Activated naive CD8-positive, alpha-beta T cell (primary cell): ENCODE results near the gene FGF13.

Experiments
- H3K27ac Mint-ChIP-seq: one replicate; pipeline ENCODE4 v1.8.0; 2021; ENCODE audit warnings: mixed read lengths
- H3K27me3 Mint-ChIP-seq: one replicate; pipeline ENCODE4 v1.8.0; 2021; ENCODE audit warnings: mixed read lengths
- H3K36me3 Mint-ChIP-seq: one replicate; pipeline ENCODE4 v1.8.0; 2021; ENCODE audit warnings: mixed read lengths
- H3K4me1 Mint-ChIP-seq: one replicate; pipeline ENCODE4 v1.8.0; 2021; ENCODE audit warnings: low read depth, mixed read lengths
- H3K4me3 Mint-ChIP-seq: one replicate; pipeline ENCODE4 v1.8.0; 2021; ENCODE audit warnings: mild to moderate bottlenecking, mixed read lengths
- H3K9me3 Mint-ChIP-seq: one replicate; pipeline ENCODE4 v1.8.0; 2021; ENCODE audit warnings: low read depth, mixed read lengths

Gene FGF13

GRCh38 chrX:138704596-138704995 lies 6.9 kb downstream of the FGF13 start:
- H3K27ac Mint-ChIP-seq = no peak overlapping the region
- H3K9me3 Mint-ChIP-seq = no peaks in the 10 kb centered on the region
- H3K4me1 Mint-ChIP-seq = no peaks in the 10 kb centered on the region
- no peaks in the 10 kb centered on the region for H3K36me3 Mint-ChIP-seq
- H3K4me3 Mint-ChIP-seq = no peak overlapping the region
- no peaks in the 10 kb centered on the region for H3K27me3 Mint-ChIP-seq

- H3K36me3 Mint-ChIP-seq = no peaks in the 10 kb centered on the region
- no peaks in the 10 kb centered on the region for H3K27me3 Mint-ChIP-seq
- no peak overlapping the region for H3K27ac Mint-ChIP-seq
These were observed 7.4 kb downstream of the FGF13 start for GRCh38 chrX:138704101-138704500.

DNA sequence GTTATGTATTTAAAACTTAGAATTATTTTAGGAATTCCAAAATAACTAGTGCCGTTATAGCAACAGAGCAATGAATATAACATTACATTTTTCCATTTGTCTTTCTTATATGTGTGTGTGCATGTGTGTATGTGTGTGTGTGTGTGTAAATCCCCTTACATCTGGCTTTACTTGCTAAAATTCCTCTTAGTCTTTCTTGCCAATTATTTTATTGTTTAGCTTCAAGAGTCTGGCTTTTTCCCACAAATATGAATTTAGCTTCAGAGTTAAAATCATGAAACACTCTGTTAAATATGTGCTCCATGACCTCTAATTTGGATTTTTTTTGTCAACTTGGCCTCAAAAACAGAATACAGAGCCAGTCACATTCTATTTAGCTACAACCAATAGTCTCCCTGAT lies 18.9 kb downstream of the FGF13 start:
- no peaks in the 10 kb centered on the region for H3K27me3 Mint-ChIP-seq
- no peak overlapping the region for H3K4me3 Mint-ChIP-seq
- no peaks in the 10 kb centered on the region for H3K36me3 Mint-ChIP-seq
- no peaks in the 10 kb centered on the region for H3K9me3 Mint-ChIP-seq
- H3K27ac Mint-ChIP-seq = no peak overlapping the region
- H3K4me1 Mint-ChIP-seq = no peaks in the 10 kb centered on the region

More at GRCh38 chrX:138704101-138704500, 7.4 kb downstream of the FGF13 start:
- Mint-ChIP-seq H3K4me3 (no peak overlapping the region), H3K4me1 (no peaks in the 10 kb centered on the region), H3K9me3 (no peaks in the 10 kb centered on the region)

DNA sequence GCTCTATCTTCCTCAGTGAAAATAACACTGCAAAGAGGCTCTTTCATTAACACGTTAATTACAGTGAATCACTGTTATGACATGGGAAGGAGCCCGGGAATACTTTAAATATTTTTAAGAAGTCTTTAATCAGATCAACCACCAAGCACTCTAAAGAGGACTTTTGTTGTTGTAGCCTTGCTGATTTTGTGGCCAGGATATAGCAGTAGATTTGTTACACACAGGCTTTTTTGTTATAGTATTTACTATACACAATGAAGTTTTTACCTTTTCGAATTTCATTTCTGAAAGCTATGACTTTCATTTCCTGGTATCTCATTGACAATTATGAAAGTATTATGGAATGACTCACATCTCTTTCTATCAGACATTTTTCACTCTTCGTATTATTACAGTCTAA lies 20.3 kb downstream of the FGF13 start:
- Mint-ChIP-seq H3K9me3 (no peaks in the 10 kb centered on the region), H3K27me3 (no peaks in the 10 kb centered on the region), H3K27ac (no peak overlapping the region), H3K4me1 (no peaks in the 10 kb centered on the region), H3K4me3 (no peak overlapping the region), H3K36me3 (no peaks in the 10 kb centered on the region)

- no peaks in the 10 kb centered on the region for H3K4me1 Mint-ChIP-seq
- H3K36me3 Mint-ChIP-seq = no peaks in the 10 kb centered on the region
- no peaks in the 10 kb centered on the region for H3K9me3 Mint-ChIP-seq
- H3K27me3 Mint-ChIP-seq = no peaks in the 10 kb centered on the region
- H3K27ac Mint-ChIP-seq = no peak overlapping the region
- no peak overlapping the region for H3K4me3 Mint-ChIP-seq
These were observed 20.9 kb downstream of the FGF13 start for GRCh38 chrX:138690591-138690990.

DNA sequence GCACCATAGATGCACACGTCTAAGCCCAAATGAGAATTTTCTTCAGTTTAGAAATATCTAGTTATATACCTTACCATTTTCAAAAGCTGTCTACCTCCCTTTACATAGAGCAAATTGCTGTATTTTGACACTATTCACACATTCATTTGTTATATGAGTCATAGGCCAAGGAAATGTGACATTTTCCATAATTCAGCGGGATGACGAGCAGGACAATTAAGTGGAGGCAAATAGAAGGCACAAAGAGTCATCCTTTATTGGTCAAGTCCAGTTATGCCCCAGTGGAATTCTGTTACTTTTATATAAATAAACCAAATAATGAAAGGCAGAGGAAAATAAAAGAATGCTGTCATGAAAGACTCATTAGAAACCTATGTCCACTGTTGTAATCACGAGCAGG lies 27.9 kb downstream of the FGF13 start:
- Mint-ChIP-seq H3K4me3 (no peak overlapping the region), H3K4me1 (no peaks in the 10 kb centered on the region), H3K36me3 (no peaks in the 10 kb centered on the region), H3K9me3 (no peaks in the 10 kb centered on the region), H3K27me3 (no peaks in the 10 kb centered on the region), H3K27ac (no peak overlapping the region)

- Mint-ChIP-seq H3K4me1 (no peaks in the 10 kb centered on the region), H3K27ac (no peak overlapping the region), H3K36me3 (no peaks in the 10 kb centered on the region), H3K9me3 (no peaks in the 10 kb centered on the region), H3K4me3 (no peak overlapping the region), H3K27me3 (no peaks in the 10 kb centered on the region)
These were observed 41.8 kb downstream of the FGF13 start for GRCh38 chrX:138669693-138670092.

DNA sequence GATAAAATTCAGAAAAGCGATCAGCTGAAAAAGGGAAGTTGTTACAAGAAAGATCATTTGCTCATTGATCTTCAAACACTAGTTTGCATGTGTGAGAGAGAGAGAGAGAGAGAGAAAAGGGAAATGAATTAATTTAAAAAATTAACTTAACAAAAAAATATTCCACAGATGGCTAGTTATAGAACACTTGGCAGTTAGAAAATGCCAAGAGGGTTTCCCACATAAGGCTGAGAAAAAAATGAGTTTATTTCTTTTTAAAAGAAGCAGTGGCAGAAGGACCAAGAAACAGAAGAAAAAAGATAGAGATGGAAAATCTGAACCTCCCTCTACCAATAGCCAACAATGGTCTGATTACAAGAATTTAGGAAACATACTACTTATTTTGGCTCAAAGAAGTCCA lies 47.1 kb downstream of the FGF13 start:
- Mint-ChIP-seq H3K27ac (no peak overlapping the region), H3K36me3 (no peaks in the 10 kb centered on the region), H3K27me3 (no peaks in the 10 kb centered on the region), H3K4me3 (no peak overlapping the region), H3K4me1 (no peaks in the 10 kb centered on the region), H3K9me3 (no peaks in the 10 kb centered on the region)

DNA sequence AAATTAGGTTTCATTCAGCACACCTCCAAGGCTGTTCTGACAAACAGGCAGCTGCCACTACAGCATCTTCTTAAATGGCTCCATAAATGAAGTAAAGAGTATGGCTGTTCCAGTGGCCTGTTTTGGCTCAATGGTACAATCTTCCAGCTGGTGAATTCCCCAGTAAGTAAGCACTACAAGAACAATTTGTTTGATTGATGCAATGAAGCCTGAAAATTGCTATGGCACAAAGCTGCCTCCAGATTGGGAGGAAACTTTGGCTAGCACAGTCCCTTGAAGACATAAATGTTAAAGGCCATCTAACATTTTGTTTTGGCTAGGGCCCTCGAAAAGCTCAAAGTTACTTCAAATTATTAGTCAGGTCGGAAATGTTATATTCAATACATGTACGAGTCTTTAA lies 47.5 kb downstream of the FGF13 start:
- Mint-ChIP-seq H3K9me3 (no peaks in the 10 kb centered on the region), H3K4me1 (no peaks in the 10 kb centered on the region), H3K27ac (no peak overlapping the region), H3K4me3 (no peak overlapping the region), H3K27me3 (no peaks in the 10 kb centered on the region), H3K36me3 (no peaks in the 10 kb centered on the region)

DNA sequence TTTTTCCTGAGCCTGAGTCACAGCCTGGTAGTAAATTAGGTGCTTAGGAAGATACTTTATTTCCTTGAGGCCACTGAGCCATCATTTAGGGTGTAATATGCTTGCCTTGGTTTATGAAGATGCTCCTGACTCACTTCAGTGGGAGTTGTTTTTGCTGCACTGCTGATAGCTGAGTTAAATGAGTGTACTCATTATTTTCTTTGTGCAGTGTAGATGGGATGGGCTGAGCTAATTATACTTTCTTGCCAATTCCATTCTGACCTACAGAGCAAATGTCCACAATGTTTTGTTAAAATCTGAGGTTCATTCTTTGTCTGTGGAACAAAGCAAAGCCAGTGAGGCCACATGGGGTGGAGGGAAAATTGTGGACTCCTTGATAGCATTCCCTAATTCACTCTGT lies 60.0 kb downstream of the FGF13 start:
- Mint-ChIP-seq H3K9me3 (no peaks in the 10 kb centered on the region), H3K27ac (no peak overlapping the region), H3K4me1 (no peaks in the 10 kb centered on the region), H3K4me3 (no peak overlapping the region), H3K27me3 (no peaks in the 10 kb centered on the region), H3K36me3 (no peaks in the 10 kb centered on the region)

- no peaks in the 10 kb centered on the region for H3K27me3 Mint-ChIP-seq
- no peak overlapping the region for H3K27ac Mint-ChIP-seq
- no peak overlapping the region for H3K4me3 Mint-ChIP-seq
- no peaks in the 10 kb centered on the region for H3K36me3 Mint-ChIP-seq
- H3K9me3 Mint-ChIP-seq = no peaks in the 10 kb centered on the region
- H3K4me1 Mint-ChIP-seq = no peaks in the 10 kb centered on the region
These were observed 62.9 kb downstream of the FGF13 start for GRCh38 chrX:138648568-138648967.

DNA sequence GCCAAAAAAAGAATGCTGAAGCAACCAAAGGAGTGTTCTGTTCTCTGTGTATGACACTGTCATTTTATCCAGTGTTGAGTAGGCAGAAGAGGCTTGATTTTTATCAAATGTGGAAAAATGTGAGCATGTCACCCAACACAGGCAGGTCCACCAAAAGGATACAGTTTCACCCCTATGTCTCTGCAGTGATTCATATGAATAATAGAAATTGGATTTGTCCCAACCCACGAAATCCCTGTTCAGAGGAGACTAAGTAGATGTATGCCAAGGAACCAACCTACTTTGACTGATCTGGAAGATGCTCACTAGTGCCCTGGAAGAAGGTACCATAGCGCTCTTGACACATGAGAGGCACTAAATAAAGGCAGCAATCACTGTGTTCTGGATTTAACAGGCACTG lies 72.5 kb downstream of the FGF13 start:
- H3K27me3 Mint-ChIP-seq = no peaks in the 10 kb centered on the region
- no peaks in the 10 kb centered on the region for H3K9me3 Mint-ChIP-seq
- H3K27ac Mint-ChIP-seq = no peak overlapping the region
- no peak overlapping the region for H3K4me3 Mint-ChIP-seq
- no peaks in the 10 kb centered on the region for H3K36me3 Mint-ChIP-seq
- H3K4me1 Mint-ChIP-seq = no peaks in the 10 kb centered on the region
